Subcutaneous adipose tissue (tissue), 4 donors: ENCODE data around the gene RCBTB2. TPM values are rescaled to one million over a fixed set of nuclear protein-coding genes. Genes with fewer than 3 reads are reported as not detected.

Experiments
- CTCF ChIP-seq: fragments of 450-650 bp; IDR thresholded peaks from one replicate; pipeline ENCODE4 v1.5.1; 2016; ENCODE audit warnings: low read depth, mild to moderate bottlenecking, control low read depth, antibody characterized with exemption, moderate library complexity
- total RNA-seq, 4 donors: library from RNA; depleted of rRNA; stranded (reverse); fragments of >200 nt; gene quantifications; one replicate each; pipeline ENCODE4 v1.1.0, GENCODE V29; 2016

Gene RCBTB2
- total RNA-seq, 4 donors from 2014 or later: 10.9 to 21.1 (median 16.4) TPM

GRCh38 chr13:48576448-48577010 is 43.6 kb upstream of the RCBTB2 start:
- no peak for TF ChIP-seq CTCF

DNA sequence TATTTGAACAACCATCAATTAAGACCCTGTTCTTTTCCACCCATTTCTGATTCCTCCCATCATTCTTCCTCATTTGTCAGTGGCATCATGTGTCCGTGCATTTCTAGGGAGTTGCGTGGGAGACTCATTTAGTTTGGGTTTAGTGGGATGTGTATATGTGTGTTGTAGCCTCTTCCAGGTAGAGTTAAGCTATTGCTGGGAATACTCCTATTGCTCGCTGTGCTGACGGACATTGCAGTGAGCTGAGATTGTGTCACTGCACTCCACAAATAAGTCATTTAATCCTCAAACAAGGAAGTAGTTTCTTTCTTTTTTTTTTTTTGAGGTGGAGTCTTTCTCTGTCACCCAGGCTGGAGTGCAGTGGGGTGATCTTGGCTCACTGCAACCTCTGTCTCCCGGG is 42.2 kb upstream of the RCBTB2 start:
- TF ChIP-seq CTCF: no peak

DNA sequence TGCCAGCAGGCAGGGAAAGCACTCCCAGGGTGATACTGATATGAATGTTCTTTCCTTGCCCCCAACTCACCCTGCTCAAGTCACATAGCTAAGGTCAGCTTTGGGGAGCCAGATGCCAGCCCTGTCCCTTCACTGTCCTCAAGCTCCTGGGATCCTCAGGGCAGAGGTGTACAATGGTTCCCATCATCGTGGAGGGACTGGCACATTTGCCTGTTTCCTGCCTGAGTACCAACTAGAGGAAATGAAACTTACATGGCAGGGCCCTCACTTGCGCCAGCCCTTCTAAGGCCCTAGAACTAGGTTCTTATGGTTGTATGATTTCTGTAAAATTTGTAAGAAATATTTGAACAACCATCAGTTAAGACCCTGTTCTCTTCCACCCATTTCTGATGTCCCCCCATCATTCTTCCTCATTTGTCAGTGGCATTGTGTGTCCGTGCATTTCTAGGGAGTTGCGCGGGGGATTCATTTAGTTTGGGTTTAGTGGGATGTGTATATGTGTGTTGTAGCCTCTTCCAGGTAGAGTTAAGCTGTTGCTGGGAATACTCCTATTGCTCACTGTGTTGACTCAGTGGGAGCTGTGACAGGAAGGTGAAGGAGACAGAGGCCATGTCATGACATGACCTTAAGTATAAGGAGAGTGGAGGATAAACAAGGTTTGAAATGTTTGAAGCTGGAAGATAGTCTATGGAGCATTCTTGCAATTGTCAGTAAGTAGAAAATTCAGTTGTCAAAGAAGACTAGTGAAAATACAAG is 41.3 kb upstream of the RCBTB2 start:
- no peak for TF ChIP-seq CTCF

DNA sequence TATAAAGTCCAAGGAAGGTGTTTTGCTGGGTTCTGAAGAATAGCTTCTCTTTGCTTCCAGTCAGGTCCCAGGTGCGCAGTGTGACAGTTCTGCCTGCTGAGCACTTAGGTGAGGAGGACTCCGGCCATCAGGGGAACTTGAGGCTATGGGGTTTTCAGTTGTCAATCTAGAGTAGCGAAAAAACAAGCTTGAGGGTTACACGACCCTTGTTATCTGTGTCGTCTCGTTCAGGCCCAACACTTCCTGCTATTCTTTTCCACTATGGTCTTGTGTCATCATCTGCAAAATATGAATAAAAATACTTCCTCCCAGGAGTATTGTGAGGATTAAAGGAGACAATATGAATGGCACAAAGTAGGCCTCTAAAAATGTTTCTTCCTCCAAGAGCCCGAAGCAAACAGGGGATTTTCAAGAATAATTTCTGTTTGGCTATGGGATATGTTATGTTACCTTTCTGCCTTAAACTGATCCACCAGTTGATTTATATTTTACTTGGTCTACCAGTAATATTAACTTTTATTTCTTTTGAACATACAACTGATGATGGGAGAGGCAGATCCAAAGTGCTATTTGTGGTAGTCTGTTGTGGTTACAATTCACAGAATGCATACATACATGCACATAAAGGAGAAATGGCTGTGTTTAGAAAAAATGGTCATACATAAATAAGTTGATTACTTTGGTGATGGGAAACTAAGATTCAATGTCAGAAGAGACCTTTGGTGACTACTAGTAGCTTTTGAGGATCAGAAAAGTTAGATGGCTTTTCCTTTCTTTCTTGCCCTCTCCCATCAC is 40.5 kb upstream of the RCBTB2 start:
- TF ChIP-seq CTCF: no peak

GRCh38 chr13:48571126-48571913 is 38.4 kb upstream of the RCBTB2 start:
- no peak for TF ChIP-seq CTCF

- TF ChIP-seq CTCF: no peak
Observed at GRCh38 chr13:48570216-48570828, 37.4 kb upstream of the RCBTB2 start.
